NCI-H2196 (cell line): ENCODE measurements around the gene TMEM80.
"Not testable (repeated sequence)": the region's sequence is repeated elsewhere in the genome, so short reads cannot be mapped to it uniquely, and the experiment has no call there.

ENCODE experiments used
- DNase-seq: peaks from one replicate; lab custom pipeline; 2025; ENCODE audit not compliant: unreplicated experiment; lab: John Stamatoyannopoulos, UW

TMEM80 gene

DNA sequence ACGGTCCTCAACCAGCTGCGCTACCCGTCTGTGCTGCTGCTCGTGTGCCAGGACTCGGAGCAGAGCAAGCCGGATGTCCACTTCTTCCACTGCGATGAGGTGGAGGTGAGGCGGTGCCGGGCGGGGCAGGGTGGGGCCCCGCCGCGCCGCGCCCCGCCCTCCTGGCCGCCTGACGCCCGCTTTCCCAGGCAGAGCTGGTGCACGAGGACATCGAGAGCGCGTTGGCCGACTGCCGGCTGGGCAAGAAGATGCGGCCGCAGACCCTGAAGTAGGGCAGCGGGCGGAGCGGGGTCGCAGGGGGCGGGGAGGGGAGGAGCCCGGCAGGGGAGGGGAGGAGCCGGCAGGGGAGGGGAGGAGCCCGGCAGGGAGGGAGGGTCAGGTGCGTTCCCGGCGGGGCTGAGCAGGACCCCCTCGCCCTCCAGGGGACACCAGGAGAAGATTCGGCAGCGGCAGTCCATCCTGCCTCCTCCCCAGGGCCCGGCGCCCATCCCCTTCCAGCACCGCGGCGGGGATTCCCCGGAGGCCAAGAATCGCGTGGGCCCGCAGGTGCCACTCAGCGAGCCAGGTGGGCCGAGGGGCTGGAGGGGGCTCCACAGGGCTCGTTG lies 25.1 kb downstream of the TMEM80 start:
- DNase-seq, result no peak

DNA sequence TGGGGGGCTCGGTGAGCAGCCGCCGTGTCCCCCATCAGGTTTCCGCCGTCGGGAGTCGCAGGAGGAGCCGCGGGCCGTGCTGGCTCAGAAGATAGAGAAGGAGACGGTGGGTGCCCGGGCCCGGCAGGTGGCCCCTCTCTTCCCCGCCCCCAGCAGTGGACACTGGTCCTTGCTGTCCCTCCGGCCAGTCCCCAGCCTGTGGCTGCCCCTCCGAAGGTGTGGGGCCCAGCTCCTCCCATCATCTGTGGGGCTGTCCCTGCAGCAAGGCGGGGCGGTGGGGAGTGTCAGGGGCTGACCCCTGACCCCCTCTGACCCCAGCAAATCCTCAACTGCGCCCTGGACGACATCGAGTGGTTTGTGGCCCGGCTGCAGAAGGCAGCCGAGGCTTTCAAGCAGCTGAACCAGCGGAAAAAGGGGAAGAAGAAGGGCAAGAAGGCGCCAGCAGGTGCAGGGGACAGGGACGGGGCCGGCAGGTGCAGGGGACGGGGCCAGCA lies 25.7 kb downstream of the TMEM80 start:
- DNase-seq, result no peak

DNA sequence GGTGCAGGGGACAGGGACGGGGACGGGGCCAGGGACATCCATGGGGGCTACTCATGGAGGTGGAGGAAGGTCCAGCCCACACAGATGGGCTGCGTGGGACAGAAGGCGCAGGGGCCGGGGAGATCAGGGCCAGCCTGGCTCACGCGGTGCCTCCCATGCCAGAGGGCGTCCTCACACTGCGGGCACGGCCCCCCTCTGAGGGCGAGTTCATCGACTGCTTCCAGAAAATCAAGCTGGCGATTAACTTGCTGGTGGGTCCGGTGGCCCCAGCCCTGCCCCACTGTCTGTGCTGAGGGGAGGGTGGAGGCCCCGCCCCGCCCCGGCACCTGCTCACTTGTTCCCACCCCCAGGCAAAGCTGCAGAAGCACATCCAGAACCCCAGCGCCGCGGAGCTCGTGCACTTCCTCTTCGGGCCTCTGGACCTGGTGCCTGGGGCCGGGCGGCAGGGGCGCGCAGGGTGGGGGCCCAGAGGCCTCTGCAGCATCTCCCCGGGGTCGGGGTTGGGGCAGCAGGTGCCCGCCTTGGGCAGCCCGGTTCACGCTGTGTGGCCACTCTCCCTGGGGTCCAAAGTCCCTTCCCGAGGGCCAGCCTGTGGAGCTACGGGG lies 26.2 kb downstream of the TMEM80 start:
- DNase-seq, result no peak

- no peak for DNase-seq
Measured at GRCh38 chr11:722346-722811, 26.8 kb downstream of the TMEM80 start.

DNA sequence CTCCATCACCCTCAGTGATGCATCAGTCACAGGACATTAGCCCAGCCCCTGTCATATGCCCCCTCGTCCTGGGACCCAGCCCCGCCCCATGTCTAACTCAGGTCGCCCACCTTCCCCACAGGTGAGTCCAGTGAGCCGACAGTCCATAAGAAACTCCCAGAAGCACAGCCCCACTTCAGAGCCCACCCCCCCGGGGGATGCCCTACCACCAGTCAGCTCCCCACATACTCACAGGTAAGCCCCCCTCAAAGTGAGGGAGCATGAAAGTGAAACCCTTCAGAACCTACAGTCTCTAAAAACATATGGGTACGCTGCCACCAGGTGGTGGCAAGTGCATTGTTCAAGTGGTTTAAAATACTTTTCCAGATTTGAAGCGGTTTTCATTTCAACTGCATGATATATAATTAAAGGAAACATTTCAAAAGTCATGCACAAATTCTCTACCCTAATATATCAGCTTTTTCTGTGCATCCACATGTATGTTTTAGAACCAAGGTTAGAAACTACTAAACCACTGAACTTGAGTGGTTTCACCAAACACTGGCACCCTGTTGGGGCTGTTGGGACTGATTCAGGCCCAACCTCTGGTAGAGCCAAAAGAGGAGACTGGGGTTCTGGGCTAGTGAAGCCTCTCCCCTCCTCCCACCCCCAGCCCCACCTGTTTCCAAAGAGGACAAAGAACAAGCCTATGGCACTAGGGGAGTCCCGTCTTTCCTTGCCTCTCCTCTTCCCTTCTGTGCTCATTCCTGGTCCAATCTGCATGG lies 27.7 kb downstream of the TMEM80 start:
- DNase-seq, result peak; percentile 57

DNA sequence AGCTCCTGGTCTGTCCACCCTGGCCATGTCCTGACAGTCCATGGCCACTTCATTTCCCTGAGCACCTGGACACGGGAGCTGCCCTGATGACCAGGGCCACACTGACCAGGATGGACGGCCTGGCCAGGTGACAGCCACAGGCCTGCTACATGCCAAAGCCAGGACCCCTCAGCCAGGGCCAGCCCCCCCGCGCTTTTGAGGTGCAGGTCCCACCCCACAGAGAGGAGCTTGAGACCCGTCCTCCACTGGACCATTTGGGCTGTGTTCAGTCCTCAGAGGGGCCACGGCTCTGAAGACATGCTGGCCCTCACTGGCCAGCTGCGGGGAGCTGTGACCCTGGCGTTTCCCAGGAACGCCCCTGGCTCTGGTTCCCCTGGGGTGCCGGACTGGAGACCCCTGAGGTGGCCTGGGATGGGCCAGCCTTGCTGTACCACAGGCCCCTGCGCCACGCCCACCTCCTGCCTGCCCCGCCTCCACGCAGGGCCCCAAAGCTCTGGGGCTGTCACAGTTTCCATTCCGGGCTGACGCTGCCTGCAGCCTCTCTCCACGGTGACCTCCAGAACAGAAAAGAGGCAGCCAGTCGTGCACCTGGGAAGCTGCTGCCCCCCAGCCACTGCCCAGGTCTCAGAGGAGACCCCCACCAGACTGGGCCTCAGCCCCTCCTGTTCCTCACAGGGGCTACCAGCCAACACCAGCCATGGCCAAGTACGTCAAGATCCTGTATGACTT lies 28.6 kb downstream of the TMEM80 start:
- no peak for DNase-seq

- no peak for DNase-seq
Measured at GRCh38 chr11:724778-725386, 29.3 kb downstream of the TMEM80 start.

GRCh38 chr11:725624-726202 lies 30.1 kb downstream of the TMEM80 start:
- DNase-seq, result peak; percentile 19

DNA sequence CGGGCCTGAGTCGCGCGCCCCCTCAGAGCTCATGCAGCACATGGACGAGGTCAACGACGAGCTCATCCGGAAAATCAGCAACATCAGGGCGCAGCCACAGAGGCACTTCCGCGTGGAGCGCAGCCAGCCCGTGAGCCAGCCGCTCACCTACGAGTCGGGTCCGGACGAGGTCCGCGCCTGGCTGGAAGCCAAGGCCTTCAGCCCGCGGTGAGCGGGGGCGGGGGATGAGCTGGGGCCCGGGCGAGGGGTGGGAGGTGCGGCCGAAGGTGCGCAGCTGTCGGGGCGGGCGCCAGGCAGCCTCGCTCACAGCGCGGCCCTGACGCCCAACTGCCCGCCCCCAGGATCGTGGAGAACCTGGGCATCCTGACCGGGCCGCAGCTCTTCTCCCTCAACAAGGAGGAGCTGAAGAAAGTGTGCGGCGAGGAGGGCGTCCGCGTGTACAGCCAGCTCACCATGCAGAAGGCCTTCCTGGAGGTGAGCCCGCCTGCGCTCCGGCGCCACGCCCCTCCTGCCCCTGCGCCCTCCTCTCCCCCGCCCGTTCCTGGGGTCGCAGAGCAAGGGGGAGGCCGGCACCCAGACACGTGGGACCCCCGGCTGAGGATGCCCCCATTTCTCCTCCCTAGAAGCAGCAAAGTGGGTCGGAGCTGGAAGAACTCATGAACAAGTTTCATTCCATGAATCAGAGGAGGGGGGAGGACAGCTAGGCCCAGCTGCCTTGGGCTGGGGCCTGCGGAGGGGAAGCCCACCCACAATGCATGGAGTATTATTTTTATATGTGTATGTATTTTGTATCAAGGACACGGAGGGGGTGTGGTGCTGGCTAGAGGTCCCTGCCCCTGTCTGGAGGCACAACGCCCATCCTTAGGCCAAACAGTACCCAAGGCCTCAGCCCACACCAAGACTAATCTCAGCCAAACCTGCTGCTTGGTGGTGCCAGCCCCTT lies 30.9 kb downstream of the TMEM80 start:
- peak; percentile 97 for DNase-seq

DNA sequence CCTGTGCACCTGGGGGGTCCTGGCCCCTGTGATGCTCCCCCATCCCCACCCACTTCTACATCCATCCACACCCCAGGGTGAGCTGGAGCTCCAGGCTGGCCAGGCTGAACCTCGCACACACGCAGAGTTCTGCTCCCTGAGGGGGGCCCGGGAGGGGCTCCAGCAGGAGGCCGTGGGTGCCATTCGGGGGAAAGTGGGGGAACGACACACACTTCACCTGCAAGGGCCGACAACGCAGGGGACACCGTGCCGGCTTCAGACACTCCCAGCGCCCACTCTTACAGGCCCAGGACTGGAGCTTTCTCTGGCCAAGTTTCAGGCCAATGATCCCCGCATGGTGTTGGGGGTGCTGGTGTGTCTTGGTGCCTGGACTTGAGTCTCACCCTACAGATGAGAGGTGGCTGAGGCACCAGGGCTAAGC lies 31.7 kb downstream of the TMEM80 start:
- no peak for DNase-seq

- peak; percentile 81 for DNase-seq
Measured at GRCh38 chr11:727859-728748, 32.5 kb downstream of the TMEM80 start.

DNA sequence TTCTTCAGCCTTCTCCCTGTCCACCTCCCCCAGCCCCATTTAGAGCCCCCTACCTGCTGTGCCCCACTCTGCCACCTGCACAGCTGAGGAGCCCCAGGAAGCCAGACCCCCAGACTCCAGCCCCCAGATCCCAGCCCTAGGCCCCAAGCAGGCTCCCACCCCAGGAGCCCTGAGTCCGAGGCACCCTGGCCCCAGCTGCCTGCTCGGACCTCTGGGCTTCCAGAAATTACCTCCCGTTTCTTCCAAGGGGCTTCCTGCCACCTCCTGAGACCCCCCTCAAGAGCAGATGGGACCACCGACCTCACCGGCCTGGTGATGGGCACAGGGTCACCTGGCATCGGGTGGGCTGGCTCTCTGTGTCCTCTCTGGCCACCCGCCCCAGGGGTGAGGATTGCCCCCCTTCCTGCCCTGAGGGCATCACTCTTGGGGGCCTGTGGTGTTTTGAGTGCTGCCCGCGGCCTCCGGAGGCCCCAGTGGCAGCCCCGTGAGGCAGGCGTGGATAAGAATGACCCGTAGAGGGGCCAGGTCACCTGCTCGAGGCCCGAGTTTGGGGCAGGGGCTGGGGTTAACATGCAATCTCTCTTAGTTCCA lies 33.4 kb downstream of the TMEM80 start:
- DNase-seq, result no peak

GRCh38 chr11:729492-730074 lies 34.0 kb downstream of the TMEM80 start:
- DNase-seq, result no peak

DNA sequence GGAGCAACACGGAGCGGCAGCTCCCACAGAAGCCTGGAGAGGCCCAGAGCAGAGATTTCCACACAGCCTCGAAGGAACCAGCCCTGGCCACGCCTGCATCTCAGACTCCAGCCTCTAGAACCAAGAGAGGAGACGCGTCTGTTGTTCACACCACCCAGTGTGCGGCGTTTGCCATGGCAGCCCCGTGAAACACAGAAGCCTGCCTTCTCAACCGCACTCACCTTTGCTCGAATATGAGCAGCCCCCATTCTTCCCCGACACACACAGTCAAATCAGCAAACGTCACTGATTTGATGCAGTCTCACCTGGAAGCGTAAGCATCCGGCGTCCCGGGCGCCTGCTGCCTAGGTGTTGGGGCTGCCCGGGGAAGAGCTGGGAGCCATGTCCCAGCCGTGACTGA lies 37.5 kb downstream of the TMEM80 start:
- DNase-seq, result no peak

DNA sequence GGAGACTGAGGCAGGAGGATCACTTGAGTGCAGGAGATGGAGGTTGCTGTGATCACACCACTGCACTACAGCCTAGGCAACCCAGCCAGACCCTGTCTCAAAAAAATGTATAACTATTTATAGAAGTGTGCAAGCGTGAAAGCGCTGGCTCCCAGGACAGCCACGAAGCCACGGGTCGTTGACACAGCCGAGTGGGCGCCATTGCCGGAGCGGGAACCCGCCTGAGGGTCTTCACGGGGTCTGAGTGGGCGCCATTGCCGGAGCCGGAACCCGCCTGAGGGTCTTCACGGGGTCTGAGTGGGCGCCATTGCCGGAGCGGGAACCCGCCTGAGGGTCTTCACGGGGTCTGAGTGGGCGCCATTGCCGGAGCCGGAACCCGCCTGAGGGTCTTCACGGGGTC lies 38.9 kb downstream of the TMEM80 start:
- not testable (repeated sequence) for DNase-seq

DNA sequence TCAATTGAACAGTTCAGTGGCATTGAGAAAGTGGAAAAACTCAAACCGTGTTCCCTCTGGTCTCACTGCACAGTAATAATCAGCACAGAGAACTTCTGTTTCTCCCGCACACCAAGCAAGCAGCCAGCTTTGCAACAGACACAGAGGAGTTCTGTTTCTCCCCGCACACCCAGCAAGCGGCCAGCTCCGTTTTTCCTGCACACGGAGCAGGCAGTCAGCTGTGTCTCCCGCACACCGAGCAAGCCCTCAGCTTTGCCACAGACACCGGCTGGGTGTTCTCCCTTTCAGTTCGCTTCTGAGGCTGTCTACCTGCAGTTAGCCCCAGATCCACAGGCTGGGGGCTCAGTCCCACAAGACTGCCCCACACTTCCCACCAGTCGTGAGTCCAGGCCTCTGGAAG lies 41.8 kb downstream of the TMEM80 start:
- no peak for DNase-seq

DNA sequence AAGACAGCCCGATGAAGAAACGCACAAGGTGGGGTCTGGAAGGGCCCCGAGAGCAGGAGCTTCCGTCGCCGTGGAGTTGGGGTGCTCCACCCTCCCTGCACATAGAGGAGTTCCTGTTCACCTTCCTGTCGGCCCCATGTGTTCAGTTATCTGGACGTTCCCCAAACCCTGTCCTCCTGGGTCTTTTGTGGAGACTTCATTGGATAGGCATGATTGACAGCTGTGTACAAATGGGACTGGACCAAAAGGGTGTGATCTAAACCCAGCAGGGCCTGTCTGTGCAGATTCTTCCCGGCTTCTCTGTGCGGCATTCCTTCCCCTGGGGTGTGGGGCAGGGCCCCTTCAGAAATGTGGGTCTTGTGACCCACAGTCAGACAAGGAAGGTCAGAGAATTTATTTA lies 42.3 kb downstream of the TMEM80 start:
- DNase-seq, result not testable (repeated sequence)

- DNase-seq, result no peak
Measured at GRCh38 chr11:742156-742546, 46.5 kb downstream of the TMEM80 start.
